NT2/D1 (cell line): ENCODE data around the gene ADAMTS20.

Experiments used
- SUZ12 ChIP-seq: IDR thresholded peaks from 2 replicates; pipeline ENCODE4 v1.6.1; 2011; ENCODE audit not compliant: insufficient read length, insufficient read depth; ENCODE audit errors: extremely low read depth
- YY1 ChIP-seq: IDR thresholded peaks from 2 replicates; pipeline ENCODE4 v1.6.1; 2011; ENCODE audit not compliant: insufficient read length, insufficient read depth
- ZNF274 ChIP-seq: IDR thresholded peaks from 2 replicates; pipeline ENCODE4 v1.6.1; 2011; ENCODE audit warnings: mild to moderate bottlenecking, low read depth, low read length

- TF ChIP-seq SUZ12, result no peak
- TF ChIP-seq YY1, result no peak
- no peak for TF ChIP-seq ZNF274
These were observed 220.1 kb downstream of the ADAMTS20 start for GRCh38 chr12:43331935-43332334.
